GM23338 (cell line): ENCODE data around the gene NAPB.

Experiments
- CREB1 ChIP-seq: fragments of 250-450 bp; sonication (Bioruptor Pico); IDR thresholded peaks from 2 replicates; pipeline ENCODE4 v1.5.0; 2020; ENCODE audit warnings: low read depth, mild to moderate bottlenecking, moderate library complexity
- CTCF ChIP-seq, 2 experiments: fragments of 200-600 bp in 1 of 2; sonication (generic) in 1 of 2; conservative IDR thresholded peaks; 2 replicates each; pipeline versions ENCODE4 v1.5.1 to v1.6.1; 2016 to 2017; ENCODE audit warnings: antibody characterized with exemption in 2 of 2, low read depth in 2 of 2, mild to moderate bottlenecking in 2 of 2, moderate library complexity in 1 of 2
- ETS1 ChIP-seq: IDR thresholded peaks from 2 replicates; pipeline ENCODE4 v1.6.1; 2016; ENCODE audit warnings: antibody characterized with exemption
- EZH2 ChIP-seq: fragments of 200-600 bp; sonication (generic); IDR thresholded peaks from one replicate; pipeline ENCODE4 v1.8.0; 2017; ENCODE audit warnings: antibody characterized with exemption, mild to moderate bottlenecking, low read depth; ENCODE audit not compliant: unreplicated experiment
- EZH2phosphoT487 ChIP-seq: fragments of 200-600 bp; sonication (generic); IDR thresholded peaks from one replicate; pipeline ENCODE4 v1.8.1; 2018; ENCODE audit warnings: antibody characterized with exemption; ENCODE audit not compliant: unreplicated experiment
- NANOG ChIP-seq: IDR thresholded peaks from 2 replicates; pipeline ENCODE4 v1.6.1; 2016; ENCODE audit warnings: antibody characterized with exemption, borderline replicate concordance
- POLR2AphosphoS5 ChIP-seq: IDR thresholded peaks from 2 replicates; pipeline ENCODE4 v1.6.1; 2016; ENCODE audit warnings: antibody characterized with exemption, low read depth
- ZNF114 ChIP-seq: fragments of 250-450 bp; sonication (Bioruptor Pico); IDR thresholded peaks from 2 replicates; pipeline ENCODE4 v1.5.0; 2020; ENCODE audit warnings: mild to moderate bottlenecking, moderate library complexity

- no peak for TF ChIP-seq CTCF (conservative IDR thresholded peaks at IDR 0.05; ENCODE audit: low read depth in 2 of 2)
- no peak for TF ChIP-seq POLR2AphosphoS5
- no peak for TF ChIP-seq ZNF114 (CRISPR knock-in tag)
- no peak for TF ChIP-seq EZH2
- no peak for TF ChIP-seq EZH2phosphoT487
- TF ChIP-seq ETS1, result no peak
- no peak for TF ChIP-seq NANOG
- TF ChIP-seq CREB1, result no peak
These were observed 31.5 kb upstream of the NAPB start, which contains the start of gene CST11 for GRCh38 chr20:23452776-23453175.
